ENCODE data around the gene RNF167. TPM values are rescaled to one million over a fixed set of nuclear protein-coding genes. Genes with fewer than 3 reads are reported as not detected.

RNF167 gene
- total RNA-seq, 1 experiment from 2014 or later, result 105 TPM

- no peaks in the 10 kb centered on the region for H3K9me3 ChIP-seq (ENCODE audit: control insufficient read depth in 1 of 2, insufficient read depth in 1 of 2, low read depth in 1 of 2, low read length in 2 of 2)
- ChIA-PET CTCF (no interaction called here), RAD21 (ENCODE audit: low non-redundant PET in 1 of 2, low total read pairs in 2 of 2, uncharacterized antibody in 2 of 2, unreplicated experiment in 2 of 2) (no interaction called here), POLR2A (no interaction called here)
- no peaks in the 10 kb centered on the region for H3K4me1 ChIP-seq (ENCODE audit: control insufficient read depth in 1 of 2, insufficient read depth in 2 of 2, low read length in 2 of 2)
- no peaks in the 10 kb centered on the region for H3K27me3 ChIP-seq (ENCODE audit: insufficient read depth, low read length)
- BruUV-seq (replicated peaks), result no TSS peak
- no peak for DNase-seq (ENCODE audit: low read depth, low spot score)
- no peak overlapping the region for H3K27ac ChIP-seq (ENCODE audit: low read depth, low read length)
- H3K79me2 ChIP-seq (ENCODE audit: insufficient read depth, low read length), result no peaks in the 10 kb centered on the region
- ATAC-seq, result no peak
- no peaks in the 10 kb centered on the region for H3K9me2 ChIP-seq (ENCODE audit: insufficient read depth)
- no peak overlapping the region for H3K9ac ChIP-seq (ENCODE audit: low read length)
- no peak for TF ChIP-seq EGR1 (IDR thresholded peaks at IDR 0.05; ENCODE audit: low read depth)
- TF ChIP-seq POLR2AphosphoS5 (IDR thresholded peaks at IDR 0.05; ENCODE audit: low read depth, low read length), result no peak
- no peak for TF ChIP-seq ELF1 (IDR thresholded peaks at IDR 0.05; ENCODE audit: borderline replicate concordance, low read depth)
- TF ChIP-seq, protein P1, sequence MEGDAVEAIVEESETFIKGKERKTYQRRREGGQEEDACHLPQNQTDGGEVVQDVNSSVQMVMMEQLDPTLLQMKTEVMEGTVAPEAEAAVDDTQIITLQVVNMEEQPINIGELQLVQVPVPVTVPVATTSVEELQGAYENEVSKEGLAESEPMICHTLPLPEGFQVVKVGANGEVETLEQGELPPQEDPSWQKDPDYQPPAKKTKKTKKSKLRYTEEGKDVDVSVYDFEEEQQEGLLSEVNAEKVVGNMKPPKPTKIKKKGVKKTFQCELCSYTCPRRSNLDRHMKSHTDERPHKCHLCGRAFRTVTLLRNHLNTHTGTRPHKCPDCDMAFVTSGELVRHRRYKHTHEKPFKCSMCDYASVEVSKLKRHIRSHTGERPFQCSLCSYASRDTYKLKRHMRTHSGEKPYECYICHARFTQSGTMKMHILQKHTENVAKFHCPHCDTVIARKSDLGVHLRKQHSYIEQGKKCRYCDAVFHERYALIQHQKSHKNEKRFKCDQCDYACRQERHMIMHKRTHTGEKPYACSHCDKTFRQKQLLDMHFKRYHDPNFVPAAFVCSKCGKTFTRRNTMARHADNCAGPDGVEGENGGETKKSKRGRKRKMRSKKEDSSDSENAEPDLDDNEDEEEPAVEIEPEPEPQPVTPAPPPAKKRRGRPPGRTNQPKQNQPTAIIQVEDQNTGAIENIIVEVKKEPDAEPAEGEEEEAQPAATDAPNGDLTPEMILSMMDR (IDR thresholded peaks at IDR 0.05 in 2 of 3, conservative IDR thresholded peaks at IDR 0.05 in 1 of 3; ENCODE audit: borderline replicate concordance in 1 of 3, insufficient read depth in 1 of 3, low read depth in 2 of 3, low read length in 2 of 3), result no peak
- TF ChIP-seq SP1 (IDR thresholded peaks at IDR 0.05; ENCODE audit: low read depth), result no peak
- no peak for TF ChIP-seq TCF7L2 (IDR thresholded peaks at IDR 0.05; ENCODE audit: borderline replicate concordance, extremely low read depth, insufficient read depth, insufficient read length)
- TF ChIP-seq ZFX (IDR thresholded peaks at IDR 0.05), result no peak
- TF ChIP-seq EZH2 (IDR thresholded peaks at IDR 0.05), result no peak
- TF ChIP-seq POLR2A (IDR thresholded peaks at IDR 0.05; ENCODE audit: borderline replicate concordance, extremely low read depth, insufficient read depth, insufficient read length), result no peak
- TF ChIP-seq FOSL1 (IDR thresholded peaks at IDR 0.05; ENCODE audit: low read depth), result no peak
- TF ChIP-seq, protein P2, sequence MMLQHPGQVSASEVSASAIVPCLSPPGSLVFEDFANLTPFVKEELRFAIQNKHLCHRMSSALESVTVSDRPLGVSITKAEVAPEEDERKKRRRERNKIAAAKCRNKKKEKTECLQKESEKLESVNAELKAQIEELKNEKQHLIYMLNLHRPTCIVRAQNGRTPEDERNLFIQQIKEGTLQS (IDR thresholded peaks at IDR 0.05), result no peak
- TF ChIP-seq ZNF274 (IDR thresholded peaks at IDR 0.05; ENCODE audit: low read depth, low read length), result no peak
- no peak for TF ChIP-seq SRF (IDR thresholded peaks at IDR 0.05; ENCODE audit: low read depth)
- TF ChIP-seq, protein P3, sequence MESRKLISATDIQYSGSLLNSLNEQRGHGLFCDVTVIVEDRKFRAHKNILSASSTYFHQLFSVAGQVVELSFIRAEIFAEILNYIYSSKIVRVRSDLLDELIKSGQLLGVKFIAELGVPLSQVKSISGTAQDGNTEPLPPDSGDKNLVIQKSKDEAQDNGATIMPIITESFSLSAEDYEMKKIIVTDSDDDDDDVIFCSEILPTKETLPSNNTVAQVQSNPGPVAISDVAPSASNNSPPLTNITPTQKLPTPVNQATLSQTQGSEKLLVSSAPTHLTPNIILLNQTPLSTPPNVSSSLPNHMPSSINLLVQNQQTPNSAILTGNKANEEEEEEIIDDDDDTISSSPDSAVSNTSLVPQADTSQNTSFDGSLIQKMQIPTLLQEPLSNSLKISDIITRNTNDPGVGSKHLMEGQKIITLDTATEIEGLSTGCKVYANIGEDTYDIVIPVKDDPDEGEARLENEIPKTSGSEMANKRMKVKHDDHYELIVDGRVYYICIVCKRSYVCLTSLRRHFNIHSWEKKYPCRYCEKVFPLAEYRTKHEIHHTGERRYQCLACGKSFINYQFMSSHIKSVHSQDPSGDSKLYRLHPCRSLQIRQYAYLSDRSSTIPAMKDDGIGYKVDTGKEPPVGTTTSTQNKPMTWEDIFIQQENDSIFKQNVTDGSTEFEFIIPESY (IDR thresholded peaks at IDR 0.05; ENCODE audit: extremely low read depth, insufficient replicate concordance, low read length), result no peak
- TF ChIP-seq MAX (IDR thresholded peaks at IDR 0.05), result no peak
- no peak for TF ChIP-seq JUND (IDR thresholded peaks at IDR 0.05)
- no peak overlapping the region for H3K4me3 ChIP-seq (replicated peaks in 1 of 2; ENCODE audit: low read depth in 1 of 2, low read length in 2 of 2)
- H4K20me1 ChIP-seq (ENCODE audit: insufficient read depth), result no peaks in the 10 kb centered on the region
- intact Hi-C loops (cut with micrococcal nuclease), result no loop called here
- H2AFZ ChIP-seq (ENCODE audit: low read depth, low read length, poor library complexity, severe bottlenecking), result no peak overlapping the region
- no peak overlapping the region for H3K4me2 ChIP-seq (ENCODE audit: low read length)
- peaks cover 23 to 36% of the 10 kb centered on the region in 2 experiments for H3K36me3 ChIP-seq (ENCODE audit: control insufficient read depth in 1 of 2, insufficient read depth in 2 of 2, low read length in 2 of 2)
Observed at GRCh38 chr17:4893272-4893671, 46.8 kb upstream of the RNF167 start.
